HepG2 (cell line): ENCODE results near the gene ZKSCAN8. TPM values are rescaled to one million over a fixed set of nuclear protein-coding genes. Genes with fewer than 3 reads are reported as not detected.

Source experiments
- HES4 ChIP-seq: sonication (generic); formaldehyde crosslinking; IDR thresholded peaks from 2 replicates; pipeline ENCODE4 v1.9.0; 2021; ENCODE audit warnings: mild to moderate bottlenecking, missing genetic modification reagents, borderline replicate concordance
- HOXA3 ChIP-seq: sonication (generic); formaldehyde crosslinking; IDR thresholded peaks from 2 replicates; pipeline ENCODE4 v1.5.0; 2020; ENCODE audit warnings: missing genetic modification reagents
- IRX3 ChIP-seq: sonication (generic); formaldehyde crosslinking; IDR thresholded peaks from 2 replicates; pipeline ENCODE4 v1.8.1; 2023; ENCODE audit warnings: mild to moderate bottlenecking, low read depth, missing genetic modification reagents, borderline replicate concordance
- SMARCC2 ChIP-seq: fragments of 450-650 bp; IDR thresholded peaks from 2 replicates; pipeline ENCODE4 v1.6.1; 2017; ENCODE audit warnings: antibody characterized with exemption, mild to moderate bottlenecking
- SP1 ChIP-seq, 2 experiments: fragments of 450-650 bp in 1 of 2; sonication (generic) in 1 of 2; formaldehyde crosslinking in 1 of 2; IDR thresholded peaks; 2 replicates each; pipeline versions ENCODE4 v1.4.0 to v1.6.1; 2016 to 2020; ENCODE audit warnings: missing genetic modification reagents in 1 of 2
- SRY ChIP-seq: sonication (generic); formaldehyde crosslinking; IDR thresholded peaks from 2 replicates; pipeline ENCODE4 v1.8.0; 2022; ENCODE audit warnings: mild to moderate bottlenecking, missing genetic modification reagents
- TRIM24 ChIP-seq: sonication (generic); formaldehyde crosslinking; IDR thresholded peaks from 2 replicates; pipeline ENCODE4 v1.8.0; 2022; ENCODE audit warnings: mild to moderate bottlenecking, missing genetic modification reagents
- U2AF2 ChIP-seq: fragments of 200-400 bp; formaldehyde crosslinking; IDR thresholded peaks from 2 replicates; pipeline ENCODE4 v1.6.1; 2017; ENCODE audit warnings: low read depth, mild to moderate bottlenecking, low read length
- YY1 ChIP-seq: IDR thresholded peaks from 2 replicates; pipeline ENCODE4 v1.6.1; 2011; ENCODE audit warnings: low read length, low read depth, moderate library complexity, mild to moderate bottlenecking; ENCODE audit not compliant: insufficient read depth, insufficient replicate concordance
- ZFAT ChIP-seq: sonication (generic); formaldehyde crosslinking; conservative IDR thresholded peaks from 2 replicates; pipeline ENCODE4 v1.8.1; 2023; ENCODE audit warnings: missing genetic modification reagents, inconsistent platforms
- ZFP62 ChIP-seq: sonication (generic); formaldehyde crosslinking; IDR thresholded peaks from 2 replicates; pipeline ENCODE4 v1.4.0; 2020; ENCODE audit warnings: missing genetic modification reagents
- ZNF235 ChIP-seq: sonication (generic); formaldehyde crosslinking; IDR thresholded peaks from 2 replicates; pipeline ENCODE4 v1.8.1; 2023; ENCODE audit warnings: mild to moderate bottlenecking, missing genetic modification reagents, borderline replicate concordance
- ZNF556 ChIP-seq: sonication (generic); formaldehyde crosslinking; IDR thresholded peaks from 2 replicates; pipeline ENCODE4 v1.4.0; 2020; ENCODE audit warnings: mild to moderate bottlenecking, missing genetic modification reagents, borderline replicate concordance
- ZNF780A ChIP-seq: sonication (generic); formaldehyde crosslinking; IDR thresholded peaks from 2 replicates; pipeline ENCODE4 v1.8.0; 2022; ENCODE audit warnings: mild to moderate bottlenecking, missing genetic modification reagents, moderate library complexity
- ZNF782 ChIP-seq: sonication (generic); formaldehyde crosslinking; IDR thresholded peaks from 2 replicates; pipeline ENCODE4 v1.4.0; 2020; ENCODE audit warnings: missing genetic modification reagents, mild to moderate bottlenecking, borderline replicate concordance
- polyA plus RNA-seq, 8 experiments: library from polyadenylated mRNA; depleted of rRNA in 3 of 8; stranded (reverse) in 7 of 8; unstranded in 1 of 8; fragments of >200 nt; fragmentation: Illumina TruSeq in 4 of 8; extraction: Trizol in 4 of 8; gene quantifications; 2 replicates each; pipeline versions ENCODE4 v1.2.1 to v1.2.3, GENCODE V29; 2011 to 2016; ENCODE audit warnings: low read depth in 4 of 8, missing spikeins in 1 of 8, mixed read lengths in 1 of 8; ENCODE audit not compliant: insufficient read depth in 1 of 8
- total RNA-seq, 5 experiments: library from RNA; depleted of rRNA; stranded (reverse); fragments of >200 nt; fragmentation: Illumina TruSeq; extraction: Trizol; gene quantifications; 2 replicates each; pipeline ENCODE4 v1.2.3, GENCODE V29; 2016; ENCODE audit warnings: low read depth in 1 of 5
- TF ChIP-seq, protein P1 (sequence below): IDR thresholded peaks from 2 replicates; pipeline ENCODE4 v1.6.1; 2012; ENCODE audit warnings: inconsistent platforms
- TF ChIP-seq, protein P2 (sequence below): sonication (generic); formaldehyde crosslinking; IDR thresholded peaks from 2 replicates; pipeline ENCODE4 v1.5.0; 2020; ENCODE audit warnings: mild to moderate bottlenecking, missing genetic modification reagents, moderate library complexity
- TF ChIP-seq, protein P3 (sequence below): sonication (generic); formaldehyde crosslinking; IDR thresholded peaks from 2 replicates; pipeline ENCODE4 v1.5.0; 2020; ENCODE audit warnings: missing genetic modification reagents
- TF ChIP-seq, protein P4 (sequence below), 2 experiments: IDR thresholded peaks; 2 replicates each; pipeline ENCODE4 v1.6.1; 2011 to 2012; ENCODE audit warnings: low read length in 2 of 2, borderline replicate concordance in 1 of 2, low read depth in 1 of 2, mild to moderate bottlenecking in 1 of 2, moderate library complexity in 1 of 2
- TF ChIP-seq, protein P5 (sequence below): sonication (generic); formaldehyde crosslinking; IDR thresholded peaks from 2 replicates; pipeline ENCODE4 v1.4.0; 2020; ENCODE audit warnings: missing genetic modification reagents

Gene ZKSCAN8
- total and polyA plus RNA-seq, 2 of the 13 experiments (the other 11 are each of a cell fraction or from before 2014, with no cell fraction given), result 12.4 to 20.9 TPM

DNA sequence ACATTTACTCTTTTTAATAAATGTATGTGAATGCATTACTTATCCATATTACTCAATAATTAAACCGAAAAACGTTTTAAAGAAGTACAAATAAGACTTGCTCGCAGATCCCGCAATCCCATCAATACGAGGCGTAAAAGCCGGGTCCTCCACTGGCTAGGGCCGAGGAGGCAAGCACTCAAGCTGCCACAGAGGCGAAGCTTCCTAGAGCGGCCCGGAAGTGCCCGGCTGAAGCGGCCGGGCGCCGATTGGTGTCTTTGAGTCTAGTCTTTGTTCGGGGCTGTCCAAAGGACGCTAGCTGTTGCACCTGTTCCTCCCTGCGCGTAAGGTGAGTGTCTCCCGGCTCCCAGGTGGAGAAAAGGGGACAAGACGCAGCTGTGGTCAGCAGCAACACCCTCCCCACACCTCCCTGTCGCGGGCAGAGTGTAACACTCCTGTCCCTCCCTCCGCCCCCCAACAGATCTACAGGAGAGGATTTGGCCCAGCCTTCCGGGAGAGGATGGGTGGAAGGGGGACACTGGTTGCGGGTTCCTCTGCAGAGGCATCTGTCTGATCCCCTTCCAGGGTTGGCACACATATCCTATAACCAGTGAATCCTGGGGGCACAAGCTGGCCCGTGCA is 17.2 kb upstream of the ZKSCAN8 start, which contains the start of gene ZSCAN16 (continued):
- TF ChIP-seq, protein P1, sequence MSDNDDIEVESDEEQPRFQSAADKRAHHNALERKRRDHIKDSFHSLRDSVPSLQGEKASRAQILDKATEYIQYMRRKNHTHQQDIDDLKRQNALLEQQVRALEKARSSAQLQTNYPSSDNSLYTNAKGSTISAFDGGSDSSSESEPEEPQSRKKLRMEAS, result peak; percentile 63
- TF ChIP-seq ZNF780A, result no peak
- peak; percentile 71; the same call in 1 of the 2 replicates for TF ChIP-seq ZNF782 (CRISPR knock-in tag)
- no peak for TF ChIP-seq SP1 (IDR thresholded peaks at IDR 0.05)
- 0 out of 2 replicates have a peak, but pooled peaks have one; percentile 22 for TF ChIP-seq SP1 (CRISPR knock-in tag; IDR thresholded peaks at IDR 0.05)
- no peak for TF ChIP-seq U2AF2
- TF ChIP-seq ZFP62 (CRISPR knock-in tag), result no peak
- no peak for TF ChIP-seq ZNF235 (CRISPR knock-in tag)
- TF ChIP-seq TRIM24, result no peak
- TF ChIP-seq ZNF556 (CRISPR knock-in tag), result peak; percentile 66; the same call in 1 of the 2 replicates
- peak; percentile 83 for TF ChIP-seq HOXA3
- no peak for TF ChIP-seq ZFAT (CRISPR knock-in tag)
- TF ChIP-seq YY1, result peak; percentile 55
- peak; percentile 31; the same call in 1 of the 2 replicates for TF ChIP-seq HES4
- TF ChIP-seq SRY, result peak; percentile 75
- TF ChIP-seq, protein P2, sequence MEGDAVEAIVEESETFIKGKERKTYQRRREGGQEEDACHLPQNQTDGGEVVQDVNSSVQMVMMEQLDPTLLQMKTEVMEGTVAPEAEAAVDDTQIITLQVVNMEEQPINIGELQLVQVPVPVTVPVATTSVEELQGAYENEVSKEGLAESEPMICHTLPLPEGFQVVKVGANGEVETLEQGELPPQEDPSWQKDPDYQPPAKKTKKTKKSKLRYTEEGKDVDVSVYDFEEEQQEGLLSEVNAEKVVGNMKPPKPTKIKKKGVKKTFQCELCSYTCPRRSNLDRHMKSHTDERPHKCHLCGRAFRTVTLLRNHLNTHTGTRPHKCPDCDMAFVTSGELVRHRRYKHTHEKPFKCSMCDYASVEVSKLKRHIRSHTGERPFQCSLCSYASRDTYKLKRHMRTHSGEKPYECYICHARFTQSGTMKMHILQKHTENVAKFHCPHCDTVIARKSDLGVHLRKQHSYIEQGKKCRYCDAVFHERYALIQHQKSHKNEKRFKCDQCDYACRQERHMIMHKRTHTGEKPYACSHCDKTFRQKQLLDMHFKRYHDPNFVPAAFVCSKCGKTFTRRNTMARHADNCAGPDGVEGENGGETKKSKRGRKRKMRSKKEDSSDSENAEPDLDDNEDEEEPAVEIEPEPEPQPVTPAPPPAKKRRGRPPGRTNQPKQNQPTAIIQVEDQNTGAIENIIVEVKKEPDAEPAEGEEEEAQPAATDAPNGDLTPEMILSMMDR, result peak; percentile 21; the same call in 1 of the 2 replicates
- TF ChIP-seq, protein P3, sequence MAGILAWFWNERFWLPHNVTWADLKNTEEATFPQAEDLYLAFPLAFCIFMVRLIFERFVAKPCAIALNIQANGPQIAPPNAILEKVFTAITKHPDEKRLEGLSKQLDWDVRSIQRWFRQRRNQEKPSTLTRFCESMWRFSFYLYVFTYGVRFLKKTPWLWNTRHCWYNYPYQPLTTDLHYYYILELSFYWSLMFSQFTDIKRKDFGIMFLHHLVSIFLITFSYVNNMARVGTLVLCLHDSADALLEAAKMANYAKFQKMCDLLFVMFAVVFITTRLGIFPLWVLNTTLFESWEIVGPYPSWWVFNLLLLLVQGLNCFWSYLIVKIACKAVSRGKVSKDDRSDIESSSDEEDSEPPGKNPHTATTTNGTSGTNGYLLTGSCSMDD, result no peak
- TF ChIP-seq IRX3 (CRISPR knock-in tag), result no peak
- TF ChIP-seq SMARCC2, result no peak
- TF ChIP-seq, protein P4, sequence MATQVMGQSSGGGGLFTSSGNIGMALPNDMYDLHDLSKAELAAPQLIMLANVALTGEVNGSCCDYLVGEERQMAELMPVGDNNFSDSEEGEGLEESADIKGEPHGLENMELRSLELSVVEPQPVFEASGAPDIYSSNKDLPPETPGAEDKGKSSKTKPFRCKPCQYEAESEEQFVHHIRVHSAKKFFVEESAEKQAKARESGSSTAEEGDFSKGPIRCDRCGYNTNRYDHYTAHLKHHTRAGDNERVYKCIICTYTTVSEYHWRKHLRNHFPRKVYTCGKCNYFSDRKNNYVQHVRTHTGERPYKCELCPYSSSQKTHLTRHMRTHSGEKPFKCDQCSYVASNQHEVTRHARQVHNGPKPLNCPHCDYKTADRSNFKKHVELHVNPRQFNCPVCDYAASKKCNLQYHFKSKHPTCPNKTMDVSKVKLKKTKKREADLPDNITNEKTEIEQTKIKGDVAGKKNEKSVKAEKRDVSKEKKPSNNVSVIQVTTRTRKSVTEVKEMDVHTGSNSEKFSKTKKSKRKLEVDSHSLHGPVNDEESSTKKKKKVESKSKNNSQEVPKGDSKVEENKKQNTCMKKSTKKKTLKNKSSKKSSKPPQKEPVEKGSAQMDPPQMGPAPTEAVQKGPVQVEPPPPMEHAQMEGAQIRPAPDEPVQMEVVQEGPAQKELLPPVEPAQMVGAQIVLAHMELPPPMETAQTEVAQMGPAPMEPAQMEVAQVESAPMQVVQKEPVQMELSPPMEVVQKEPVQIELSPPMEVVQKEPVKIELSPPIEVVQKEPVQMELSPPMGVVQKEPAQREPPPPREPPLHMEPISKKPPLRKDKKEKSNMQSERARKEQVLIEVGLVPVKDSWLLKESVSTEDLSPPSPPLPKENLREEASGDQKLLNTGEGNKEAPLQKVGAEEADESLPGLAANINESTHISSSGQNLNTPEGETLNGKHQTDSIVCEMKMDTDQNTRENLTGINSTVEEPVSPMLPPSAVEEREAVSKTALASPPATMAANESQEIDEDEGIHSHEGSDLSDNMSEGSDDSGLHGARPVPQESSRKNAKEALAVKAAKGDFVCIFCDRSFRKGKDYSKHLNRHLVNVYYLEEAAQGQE (IDR thresholded peaks at IDR 0.05; ENCODE audit: borderline replicate concordance in 1 of 2, low read depth in 1 of 2, low read length in 2 of 2), result peak in 1 of 2 experiments; percentile 64; a peak in 1 of 4 replicates
- TF ChIP-seq, protein P5, sequence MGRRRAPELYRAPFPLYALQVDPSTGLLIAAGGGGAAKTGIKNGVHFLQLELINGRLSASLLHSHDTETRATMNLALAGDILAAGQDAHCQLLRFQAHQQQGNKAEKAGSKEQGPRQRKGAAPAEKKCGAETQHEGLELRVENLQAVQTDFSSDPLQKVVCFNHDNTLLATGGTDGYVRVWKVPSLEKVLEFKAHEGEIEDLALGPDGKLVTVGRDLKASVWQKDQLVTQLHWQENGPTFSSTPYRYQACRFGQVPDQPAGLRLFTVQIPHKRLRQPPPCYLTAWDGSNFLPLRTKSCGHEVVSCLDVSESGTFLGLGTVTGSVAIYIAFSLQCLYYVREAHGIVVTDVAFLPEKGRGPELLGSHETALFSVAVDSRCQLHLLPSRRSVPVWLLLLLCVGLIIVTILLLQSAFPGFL, result no peak
